ENCODE measurements around the gene TBC1D19. TPM values are rescaled to one million over a fixed set of nuclear protein-coding genes. Genes with fewer than 3 reads are reported as not detected.

The TBC1D19 gene
- total and polyA plus RNA-seq, 2 experiments from 2014 or later = 18.1 to 25.0 TPM

- Histone ChIP-seq H3K79me2 (ENCODE audit: insufficient read depth) (peaks cover 57% of the 10 kb centered on the region), H3K27me3 (replicated peaks; ENCODE audit: insufficient read depth) (no peaks in the 10 kb centered on the region), H3K36me3 (ENCODE audit: low read depth) (no peaks in the 10 kb centered on the region), H3K9ac (no peak overlapping the region), H3K4me2 (ENCODE audit: unreplicated experiment) (no peak overlapping the region), H3K4me1 (ENCODE audit: insufficient read depth) (no peaks in the 10 kb centered on the region), H3K4me3 (no peak overlapping the region), H4K20me1 (ENCODE audit: insufficient read depth) (no peaks in the 10 kb centered on the region), H3K27ac (no peak overlapping the region), H3K9me3 (ENCODE audit: low read depth) (no peaks in the 10 kb centered on the region), H3K9me2 (ENCODE audit: insufficient read depth) (no peaks in the 10 kb centered on the region), H2AFZ (no peak overlapping the region), H3F3A (ENCODE audit: insufficient read depth) (no peaks in the 10 kb centered on the region)
- TF ChIP-seq EZH2 (IDR thresholded peaks at IDR 0.05; ENCODE audit: insufficient read depth, poor library complexity, severe bottlenecking) = no peak
- TF ChIP-seq EZH2phosphoT487 (IDR thresholded peaks at IDR 0.05; ENCODE audit: insufficient read depth, low read depth) = no peak
- in situ Hi-C loops (cut with MboI) = no loop called here
- DNase-seq = no peak
Measured at GRCh38 chr4:26611372-26611771, 27.5 kb downstream of the TBC1D19 start.

DNA sequence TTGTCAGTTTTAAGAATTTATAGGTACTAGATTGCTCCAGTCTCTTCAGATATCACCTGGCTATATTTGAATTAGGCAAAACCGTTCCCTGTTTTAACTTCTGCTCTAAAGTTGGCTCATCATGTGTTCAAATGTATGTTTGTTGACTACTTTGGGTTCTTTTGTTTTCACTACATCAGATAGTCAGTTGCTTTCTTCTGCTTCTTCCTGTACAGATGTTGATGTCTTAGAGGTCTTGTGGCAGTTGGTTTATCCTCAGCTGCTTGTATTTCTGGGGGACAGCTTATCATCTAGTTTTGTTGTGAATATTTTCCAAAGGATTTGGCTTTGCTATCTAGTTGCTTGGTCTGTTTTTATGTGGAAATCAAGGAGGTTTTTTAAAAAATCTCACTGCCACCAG is 28.0 kb downstream of the TBC1D19 start:
- H3K9me3 ChIP-seq (ENCODE audit: low read depth) = no peaks in the 10 kb centered on the region
- no peak overlapping the region for H3K9ac ChIP-seq
- no peaks in the 10 kb centered on the region for H3K4me1 ChIP-seq (ENCODE audit: insufficient read depth)
- 100% methylated on average over 1 of the region's 1 CpG for WGBS, 2 experiments (ENCODE audit: low coverage in 1 of 2, low lambda C conversion rate in 2 of 2, missing lambda C conversion rate in 2 of 2)
- in situ Hi-C loops (cut with MboI) = no loop called here
- no peak for TF ChIP-seq EZH2 (IDR thresholded peaks at IDR 0.05; ENCODE audit: insufficient read depth, poor library complexity, severe bottlenecking)
- no peak for TF ChIP-seq EZH2phosphoT487 (IDR thresholded peaks at IDR 0.05; ENCODE audit: insufficient read depth, low read depth)
- H3K27me3 ChIP-seq (replicated peaks; ENCODE audit: insufficient read depth) = no peaks in the 10 kb centered on the region
- H3K9me2 ChIP-seq (ENCODE audit: insufficient read depth) = no peaks in the 10 kb centered on the region
- no peak overlapping the region for H3K4me2 ChIP-seq (ENCODE audit: unreplicated experiment)
- H3K4me3 ChIP-seq = no peak overlapping the region
- H3K79me2 ChIP-seq (ENCODE audit: insufficient read depth) = peaks cover 57% of the 10 kb centered on the region
- no peaks in the 10 kb centered on the region for H3F3A ChIP-seq (ENCODE audit: insufficient read depth)
- H4K20me1 ChIP-seq (ENCODE audit: insufficient read depth) = no peaks in the 10 kb centered on the region
- no peak for DNase-seq
- H3K36me3 ChIP-seq (ENCODE audit: low read depth) = no peaks in the 10 kb centered on the region
- no peak overlapping the region for H3K27ac ChIP-seq
- no peak overlapping the region for H2AFZ ChIP-seq

GRCh38 chr4:26613237-26613636 is 29.4 kb downstream of the TBC1D19 start:
- no peaks in the 10 kb centered on the region for H4K20me1 ChIP-seq (ENCODE audit: insufficient read depth)
- H3K4me1 ChIP-seq (ENCODE audit: insufficient read depth) = no peaks in the 10 kb centered on the region
- no peak overlapping the region for H3K4me3 ChIP-seq
- DNase-seq = no peak
- H3K36me3 ChIP-seq (ENCODE audit: low read depth) = no peaks in the 10 kb centered on the region
- no peaks in the 10 kb centered on the region for H3K9me3 ChIP-seq (ENCODE audit: low read depth)
- peaks cover 49% of the 10 kb centered on the region for H3K79me2 ChIP-seq (ENCODE audit: insufficient read depth)
- no peak overlapping the region for H3K4me2 ChIP-seq (ENCODE audit: unreplicated experiment)
- H3K9me2 ChIP-seq (ENCODE audit: insufficient read depth) = no peaks in the 10 kb centered on the region
- H3K27ac ChIP-seq = no peak overlapping the region
- no peaks in the 10 kb centered on the region for H3F3A ChIP-seq (ENCODE audit: insufficient read depth)
- TF ChIP-seq EZH2 (IDR thresholded peaks at IDR 0.05; ENCODE audit: insufficient read depth, poor library complexity, severe bottlenecking) (no peak), EZH2phosphoT487 (IDR thresholded peaks at IDR 0.05; ENCODE audit: insufficient read depth, low read depth) (no peak)
- H2AFZ ChIP-seq = no peak overlapping the region
- 67 to 77% methylated on average over 1 of the region's 1 CpG for whole genome bisulfite sequencing, 2 experiments (ENCODE audit: low coverage in 1 of 2, low lambda C conversion rate in 2 of 2, missing lambda C conversion rate in 2 of 2)
- H3K27me3 ChIP-seq (replicated peaks; ENCODE audit: insufficient read depth) = no peaks in the 10 kb centered on the region
- H3K9ac ChIP-seq = no peak overlapping the region
- in situ Hi-C loops (cut with MboI) = no loop called here

GRCh38 chr4:26613735-26614134 is 29.9 kb downstream of the TBC1D19 start:
- H3K36me3 ChIP-seq (ENCODE audit: low read depth) = 0 out of 2 replicates have a peak, but pooled peaks cover 2% of the 10 kb centered on the region
- H3K27me3 ChIP-seq (replicated peaks; ENCODE audit: insufficient read depth) = no peaks in the 10 kb centered on the region
- TF ChIP-seq EZH2phosphoT487 (IDR thresholded peaks at IDR 0.05; ENCODE audit: insufficient read depth, low read depth) (no peak), EZH2 (IDR thresholded peaks at IDR 0.05; ENCODE audit: insufficient read depth, poor library complexity, severe bottlenecking) (no peak)
- H3K9ac ChIP-seq = no peak overlapping the region
- H3K79me2 ChIP-seq (ENCODE audit: insufficient read depth) = peaks cover 48% of the 10 kb centered on the region
- WGBS, 2 experiments (ENCODE audit: low coverage in 1 of 2, low lambda C conversion rate in 2 of 2, missing lambda C conversion rate in 2 of 2) = 63 to 81% methylated on average over 3 of the region's 3 CpGs
- H3K4me2 ChIP-seq (ENCODE audit: unreplicated experiment) = no peak overlapping the region
- H2AFZ ChIP-seq = no peak overlapping the region
- H3K27ac ChIP-seq = no peak overlapping the region
- H4K20me1 ChIP-seq (ENCODE audit: insufficient read depth) = no peaks in the 10 kb centered on the region
- H3K4me1 ChIP-seq (ENCODE audit: insufficient read depth) = no peaks in the 10 kb centered on the region
- H3F3A ChIP-seq (ENCODE audit: insufficient read depth) = no peaks in the 10 kb centered on the region
- no peak overlapping the region for H3K4me3 ChIP-seq
- H3K9me2 ChIP-seq (ENCODE audit: insufficient read depth) = no peaks in the 10 kb centered on the region
- no peaks in the 10 kb centered on the region for H3K9me3 ChIP-seq (ENCODE audit: low read depth)
- DNase-seq = no peak
- in situ Hi-C loops (cut with MboI) = no loop called here

DNA sequence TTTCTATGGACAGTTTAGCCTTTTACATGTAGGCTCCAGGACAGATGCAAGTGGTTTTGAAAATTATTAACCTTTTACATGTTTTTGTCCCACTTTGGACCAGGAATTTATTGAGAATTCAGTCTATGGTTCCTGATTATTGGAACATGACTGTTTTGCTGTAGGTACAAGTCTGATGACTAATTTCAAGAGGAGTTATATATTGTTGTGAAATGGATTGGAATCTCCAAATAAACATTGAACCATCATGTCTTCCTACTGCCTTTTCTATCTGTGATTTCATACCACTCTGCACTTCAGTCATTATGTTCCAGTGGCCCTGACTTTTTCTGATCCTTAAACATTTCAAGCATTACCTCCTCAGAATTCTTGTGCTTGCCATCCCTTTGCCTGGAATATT is 35.9 kb downstream of the TBC1D19 start:
- H3K9ac ChIP-seq = no peak overlapping the region
- H3K9me3 ChIP-seq (ENCODE audit: low read depth) = no peaks in the 10 kb centered on the region
- H3K36me3 ChIP-seq (ENCODE audit: low read depth) = 0 out of 2 replicates have a peak, but pooled peaks cover 8% of the 10 kb centered on the region
- TF ChIP-seq EZH2 (IDR thresholded peaks at IDR 0.05; ENCODE audit: insufficient read depth, poor library complexity, severe bottlenecking) = no peak
- TF ChIP-seq EZH2phosphoT487 (IDR thresholded peaks at IDR 0.05; ENCODE audit: insufficient read depth, low read depth) = no peak
- DNase-seq = peak; percentile 49
- no peaks in the 10 kb centered on the region for H4K20me1 ChIP-seq (ENCODE audit: insufficient read depth)
- peak overlapping the region; percentile 56 for H3K4me2 ChIP-seq (ENCODE audit: unreplicated experiment)
- H3K9me2 ChIP-seq (ENCODE audit: insufficient read depth) = no peaks in the 10 kb centered on the region
- H3F3A ChIP-seq (ENCODE audit: insufficient read depth) = peaks cover 12% of the 10 kb centered on the region
- in situ Hi-C loops (cut with MboI) = no loop called here
- H3K79me2 ChIP-seq (ENCODE audit: insufficient read depth) = 0 out of 2 replicates have a peak, but pooled peaks cover 3% of the 10 kb centered on the region
- H3K4me3 ChIP-seq = no peak overlapping the region
- no peaks in the 10 kb centered on the region for H3K27me3 ChIP-seq (replicated peaks; ENCODE audit: insufficient read depth)
- peak overlapping the region; percentile 12; the same call in 1 of the 2 replicates for H3K27ac ChIP-seq
- peak overlapping the region; percentile 33; the same call in 1 of the 2 replicates for H2AFZ ChIP-seq
- peaks cover 25% of the 10 kb centered on the region for H3K4me1 ChIP-seq (ENCODE audit: insufficient read depth)
